HCT116 (cell line): ENCODE data around the gene CCDC179. TPM values are rescaled to one million over a fixed set of nuclear protein-coding genes. Genes with fewer than 3 reads are reported as not detected.

Experiments used
- ATAC-seq: fragments of 200-7000 bp; cut with Tn5 transposase; 2 replicates; pipeline ENCODE4 v1.9.1; 2020; ENCODE audit warnings: mild to moderate bottlenecking, moderate library complexity
- BruUV-seq: library from RNA; stranded (reverse); fragments of 400-500 nt; replicated peaks from 2 replicates; lab custom pipeline; 2021; lab: Mats Ljungman, UMichigan
- CTCF ChIA-PET: fragments of 300-600 bp; sonication (Branson Sonifier 250); formaldehyde crosslinking; loops from one replicate; lab custom pipeline; 2021; ENCODE audit warnings: antibody characterized with exemption; lab: Charles Lee
- POLR2A ChIA-PET: fragments of 300-600, 350-600 bp; sonication (Branson Sonifier 250); formaldehyde crosslinking; loops from one replicate; lab custom pipeline; 2021; ENCODE audit warnings: antibody characterized with exemption; lab: Charles Lee
- RAD21 ChIA-PET, 2 experiments: fragments of 300-600 bp; sonication (Branson Sonifier 250); formaldehyde crosslinking; loops; one replicate each; lab custom pipeline; 2023; ENCODE audit warnings: low total read pairs in 2 of 2; ENCODE audit not compliant: uncharacterized antibody in 2 of 2, unreplicated experiment in 2 of 2, low non-redundant PET in 1 of 2; lab: Charles Lee
- DNase-seq: peaks from one replicate; pipeline ENCODE4 v3.0.0-alpha.2; 2010; ENCODE audit warnings: low read depth, low spot score
- H2AFZ ChIP-seq: fragments of 200-600 bp; shearing (Covaris generic), sonication (generic); 2 replicates; pipeline ENCODE4 v1.6.1; 2017; ENCODE audit warnings: low read depth, mixed run types, mixed read lengths, antibody characterized with exemption, low read length; ENCODE audit not compliant: poor library complexity, severe bottlenecking
- H3K27ac ChIP-seq: 2 replicates; pipeline ENCODE4 v1.5.1; 2012; ENCODE audit warnings: low read depth, low read length
- H3K27me3 ChIP-seq: fragments of 200-600 bp; sonication (generic); 2 replicates; pipeline ENCODE4 v1.6.1; 2016; ENCODE audit warnings: mixed run types, low read length, mixed read lengths; ENCODE audit not compliant: insufficient read depth
- H3K36me3 ChIP-seq, 2 experiments: fragments of 200-500 bp in 1 of 2; fragments of 200-600 bp in 1 of 2; sonication (Bioruptor generic) in 1 of 2; sonication (generic) in 1 of 2; 2 replicates each; pipeline versions ENCODE4 v1.5.1 to v1.6.1; 2014 to 2016; ENCODE audit warnings: low read length in 2 of 2, inconsistent platforms in 1 of 2, mixed read lengths in 1 of 2, mixed run types in 1 of 2; ENCODE audit not compliant: insufficient read depth in 2 of 2, control insufficient read depth in 1 of 2
- H3K4me1 ChIP-seq, 2 experiments: fragments of 200-600 bp in 1 of 2; sonication (generic) in 1 of 2; 2 replicates each; pipeline versions ENCODE4 v1.5.1 to v1.6.1; 2012 to 2017; ENCODE audit warnings: low read length in 2 of 2, inconsistent platforms in 1 of 2, mild to moderate bottlenecking in 1 of 2, mixed read lengths in 1 of 2, mixed run types in 1 of 2, moderate library complexity in 1 of 2; ENCODE audit not compliant: insufficient read depth in 2 of 2, control insufficient read depth in 1 of 2
- H3K4me2 ChIP-seq: fragments of 200-600 bp; sonication (generic); 2 replicates; pipeline ENCODE4 v1.6.1; 2017; ENCODE audit warnings: mixed run types, low read length, mixed read lengths
- H3K4me3 ChIP-seq, 2 experiments: fragments of 200-600 bp in 1 of 2; sonication (generic) in 1 of 2; replicated peaks in 1 of 2; 2 replicates each; pipeline ENCODE4 v1.5.1; 2011 to 2016; ENCODE audit warnings: low read length in 2 of 2, control low read depth in 1 of 2, low read depth in 1 of 2, mild to moderate bottlenecking in 1 of 2, mixed read lengths in 1 of 2, mixed run types in 1 of 2
- H3K79me2 ChIP-seq: fragments of 200-600 bp; sonication (generic); 2 replicates; pipeline ENCODE4 v1.6.1; 2017; ENCODE audit warnings: mild to moderate bottlenecking, mixed run types, low read length, moderate library complexity, mixed read lengths; ENCODE audit not compliant: insufficient read depth
- H3K9ac ChIP-seq: fragments of 200-600 bp; sonication (generic); 2 replicates; pipeline ENCODE4 v1.6.1; 2016; ENCODE audit warnings: low read length, mixed read lengths
- H3K9me2 ChIP-seq: fragments of 200-600 bp; sonication (generic), shearing (Covaris generic); 2 replicates; pipeline ENCODE4 v1.6.1; 2017; ENCODE audit warnings: mixed run types, mild to moderate bottlenecking, moderate library complexity; ENCODE audit not compliant: insufficient read depth
- H3K9me3 ChIP-seq, 2 experiments: fragments of 200-500 bp in 1 of 2; fragments of 200-600 bp in 1 of 2; sonication (Bioruptor generic) in 1 of 2; sonication (generic) in 1 of 2; 2 replicates each; pipeline ENCODE4 v1.6.1; 2014 to 2017; ENCODE audit warnings: low read length in 2 of 2, mixed read lengths in 2 of 2, inconsistent platforms in 1 of 2, low read depth in 1 of 2, mild to moderate bottlenecking in 1 of 2, mixed run types in 1 of 2, moderate library complexity in 1 of 2; ENCODE audit not compliant: control insufficient read depth in 1 of 2, insufficient read depth in 1 of 2
- H4K20me1 ChIP-seq: fragments of 200-600 bp; sonication (generic), shearing (Covaris generic); 2 replicates; pipeline ENCODE4 v1.6.1; 2017; ENCODE audit warnings: mixed run types, mild to moderate bottlenecking, moderate library complexity; ENCODE audit not compliant: insufficient read depth
- CBX3 ChIP-seq: IDR thresholded peaks from 2 replicates; pipeline ENCODE4 v1.6.1; 2012; ENCODE audit warnings: low read depth
- CEBPB ChIP-seq: IDR thresholded peaks from 2 replicates; pipeline ENCODE4 v1.6.1; 2012; ENCODE audit warnings: low read depth
- EGR1 ChIP-seq: IDR thresholded peaks from 2 replicates; pipeline ENCODE4 v1.6.1; 2012; ENCODE audit warnings: low read depth
- ELF1 ChIP-seq: IDR thresholded peaks from 2 replicates; pipeline ENCODE4 v1.6.1; 2012; ENCODE audit warnings: low read depth, borderline replicate concordance
- EZH2 ChIP-seq: fragments of 200-600 bp; sonication (generic); IDR thresholded peaks from 2 replicates; pipeline ENCODE4 v1.6.1; 2017; ENCODE audit warnings: antibody characterized with exemption, mixed run types
- EZH2phosphoT487 ChIP-seq: fragments of 200-600 bp; IDR thresholded peaks from 2 replicates; pipeline ENCODE4 v1.6.1; 2018; ENCODE audit warnings: antibody characterized with exemption, borderline replicate concordance
- FOSL1 ChIP-seq: IDR thresholded peaks from 2 replicates; pipeline ENCODE4 v1.6.1; 2012; ENCODE audit warnings: low read depth
- JUND ChIP-seq: IDR thresholded peaks from 2 replicates; pipeline ENCODE4 v1.6.1; 2012
- POLR2A ChIP-seq: IDR thresholded peaks from 2 replicates; pipeline ENCODE4 v1.7.0; 2011; ENCODE audit warnings: borderline replicate concordance; ENCODE audit not compliant: insufficient read depth, insufficient read length; ENCODE audit errors: extremely low read depth
- POLR2AphosphoS5 ChIP-seq: IDR thresholded peaks from 2 replicates; pipeline ENCODE4 v1.6.1; 2011; ENCODE audit warnings: mild to moderate bottlenecking, low read depth, low read length, moderate library complexity
- RAD21 ChIP-seq: IDR thresholded peaks from 2 replicates; pipeline ENCODE4 v1.6.1; 2012; ENCODE audit warnings: low read depth, mild to moderate bottlenecking
- SIN3A ChIP-seq: IDR thresholded peaks from 2 replicates; pipeline ENCODE4 v1.6.1; 2012; ENCODE audit warnings: low read depth
- SP1 ChIP-seq: IDR thresholded peaks from 2 replicates; pipeline ENCODE4 v1.6.1; 2012; ENCODE audit warnings: low read depth
- SRF ChIP-seq: IDR thresholded peaks from 2 replicates; pipeline ENCODE4 v1.6.1; 2012; ENCODE audit warnings: low read depth
- TCF7L2 ChIP-seq: IDR thresholded peaks from 2 replicates; pipeline ENCODE4 v1.7.0; 2011; ENCODE audit warnings: borderline replicate concordance, inconsistent platforms; ENCODE audit not compliant: insufficient read depth, insufficient read length; ENCODE audit errors: extremely low read depth
- YY1 ChIP-seq: IDR thresholded peaks from 2 replicates; pipeline ENCODE4 v1.6.1; 2011; ENCODE audit warnings: low read length, low read depth, moderate library complexity, mild to moderate bottlenecking; ENCODE audit not compliant: insufficient replicate concordance; ENCODE audit errors: extremely low read depth
- ZFX ChIP-seq: fragments of 450-650 bp; IDR thresholded peaks from 2 replicates; pipeline ENCODE4 v1.6.1; 2017
- intact Hi-C: fragments of 100-400 bp; cut with micrococcal nuclease; formaldehyde crosslinking; loops from 2 replicates; pipeline ENCODE4 v1.10.0; 2022
- total RNA-seq: library from RNA; stranded (reverse); gene quantifications from one replicate; pipeline ENCODE4 v1.2.1, GENCODE V29; 2021; ENCODE audit not compliant: unreplicated experiment
- TF ChIP-seq, protein P1 (sequence below), 3 experiments: fragments of 200-600 bp in 1 of 3; sonication (generic) in 1 of 3; IDR thresholded peaks in 2 of 3; conservative IDR thresholded peaks in 1 of 3; 2 replicates each; pipeline ENCODE4 v1.5.1; 2012 to 2017; ENCODE audit warnings: low read depth in 2 of 3, low read length in 2 of 3, antibody characterized with exemption in 1 of 3, borderline replicate concordance in 1 of 3, control low read depth in 1 of 3, mild to moderate bottlenecking in 1 of 3, mixed read lengths in 1 of 3, mixed run types in 1 of 3, moderate library complexity in 1 of 3; ENCODE audit not compliant: insufficient read depth in 1 of 3
- TF ChIP-seq, protein P2 (sequence below): IDR thresholded peaks from 2 replicates; pipeline ENCODE4 v1.6.1; 2012
- TF ChIP-seq, protein P3 (sequence below): IDR thresholded peaks from 2 replicates; pipeline ENCODE4 v1.6.1; 2012

The CCDC179 gene
- total RNA-seq, 1 experiment from 2014 or later: not detected

DNA sequence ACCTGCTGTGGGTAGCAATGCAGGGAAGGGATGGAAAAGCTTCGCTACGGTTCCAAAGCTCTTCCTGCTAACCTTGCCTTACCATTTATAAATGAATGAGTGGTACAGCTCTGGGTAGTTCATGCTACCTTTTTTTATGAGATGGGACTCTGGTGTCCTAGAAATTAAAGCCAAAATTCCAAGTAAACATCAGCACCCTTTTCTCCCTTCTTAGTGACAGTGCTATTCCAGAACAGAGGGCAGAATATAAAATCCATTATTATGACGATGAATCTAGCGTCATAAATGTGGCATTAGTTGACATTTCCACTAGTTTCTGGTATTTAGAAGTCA is 30.2 kb downstream of the CCDC179 start:
- Histone ChIP-seq H3K36me3 (no peaks in the 10 kb centered on the region; a peak in 1 of 4 replicates), H2AFZ (peak overlapping the region; percentile 96)
- intact Hi-C loops: no loop called here
- RAD21 ChIA-PET: interaction anchor here in 1 of 2 experiments (1.0 kb wide), 1 partner anchor 42 kb away, joined by 4 read pairs; no protein-coding TSS in a partner anchor
- TF ChIP-seq POLR2A (no peak), SIN3A (no peak), FOSL1 (no peak), YY1 (no peak), POLR2AphosphoS5 (no peak), CBX3 (no peak), SRF (no peak), EZH2phosphoT487 (no peak), ZFX (no peak), RAD21 (no peak), SP1 (no peak), ELF1 (no peak), JUND (no peak), EGR1 (no peak), CEBPB (no peak), TCF7L2 (no peak), EZH2 (no peak)
- TF ChIP-seq, protein P1, sequence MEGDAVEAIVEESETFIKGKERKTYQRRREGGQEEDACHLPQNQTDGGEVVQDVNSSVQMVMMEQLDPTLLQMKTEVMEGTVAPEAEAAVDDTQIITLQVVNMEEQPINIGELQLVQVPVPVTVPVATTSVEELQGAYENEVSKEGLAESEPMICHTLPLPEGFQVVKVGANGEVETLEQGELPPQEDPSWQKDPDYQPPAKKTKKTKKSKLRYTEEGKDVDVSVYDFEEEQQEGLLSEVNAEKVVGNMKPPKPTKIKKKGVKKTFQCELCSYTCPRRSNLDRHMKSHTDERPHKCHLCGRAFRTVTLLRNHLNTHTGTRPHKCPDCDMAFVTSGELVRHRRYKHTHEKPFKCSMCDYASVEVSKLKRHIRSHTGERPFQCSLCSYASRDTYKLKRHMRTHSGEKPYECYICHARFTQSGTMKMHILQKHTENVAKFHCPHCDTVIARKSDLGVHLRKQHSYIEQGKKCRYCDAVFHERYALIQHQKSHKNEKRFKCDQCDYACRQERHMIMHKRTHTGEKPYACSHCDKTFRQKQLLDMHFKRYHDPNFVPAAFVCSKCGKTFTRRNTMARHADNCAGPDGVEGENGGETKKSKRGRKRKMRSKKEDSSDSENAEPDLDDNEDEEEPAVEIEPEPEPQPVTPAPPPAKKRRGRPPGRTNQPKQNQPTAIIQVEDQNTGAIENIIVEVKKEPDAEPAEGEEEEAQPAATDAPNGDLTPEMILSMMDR (IDR thresholded peaks at IDR 0.05 in 2 of 3, conservative IDR thresholded peaks at IDR 0.05 in 1 of 3; ENCODE audit: borderline replicate concordance in 1 of 3, insufficient read depth in 1 of 3, low read depth in 2 of 3, low read length in 2 of 3): no peak
- TF ChIP-seq, protein P2, sequence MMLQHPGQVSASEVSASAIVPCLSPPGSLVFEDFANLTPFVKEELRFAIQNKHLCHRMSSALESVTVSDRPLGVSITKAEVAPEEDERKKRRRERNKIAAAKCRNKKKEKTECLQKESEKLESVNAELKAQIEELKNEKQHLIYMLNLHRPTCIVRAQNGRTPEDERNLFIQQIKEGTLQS: no peak
- TF ChIP-seq, protein P3, sequence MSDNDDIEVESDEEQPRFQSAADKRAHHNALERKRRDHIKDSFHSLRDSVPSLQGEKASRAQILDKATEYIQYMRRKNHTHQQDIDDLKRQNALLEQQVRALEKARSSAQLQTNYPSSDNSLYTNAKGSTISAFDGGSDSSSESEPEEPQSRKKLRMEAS: no peak
- TF ChIP-seq, all 23 proteins: peak for 0
- peak overlapping the region; percentile 32 to 81 for H3K4me3 ChIP-seq
- DNase-seq (no peak), ATAC-seq (no peak)
- no peaks in the 10 kb centered on the region for H3K9me2 ChIP-seq
- no peak overlapping the region for H3K27ac ChIP-seq
- no peak overlapping the region for H3K9ac ChIP-seq
- H3K79me2 ChIP-seq: peaks cover 4% of the 10 kb centered on the region; the same call in 1 of the 2 replicates
- H3K27me3 ChIP-seq: no peaks in the 10 kb centered on the region
- no peaks in the 10 kb centered on the region for H3K9me3 ChIP-seq
- no TSS peak for BruUV-seq
- peak overlapping the region; percentile 89 for H3K4me2 ChIP-seq
- H3K4me1 ChIP-seq: peaks cover 0 to 26% of the 10 kb centered on the region in 2 experiments; a peak in 3 of 4 replicates
- ChIA-PET CTCF (interaction anchor here (1.2 to 1.7 kb wide), 4 partner anchors 8 to 46 kb away, joined by 3 to 8 read pairs (median 4); no protein-coding TSS in a partner anchor), POLR2A (interaction anchor here (0.7 to 1.3 kb wide), 3 partner anchors 8 to 29 kb away, joined by 3 to 4 read pairs (median 4); no protein-coding TSS in a partner anchor)
- no peaks in the 10 kb centered on the region for H4K20me1 ChIP-seq
